Measurements from ENCODE around the gene STX8.

STX8 gene

DNA sequence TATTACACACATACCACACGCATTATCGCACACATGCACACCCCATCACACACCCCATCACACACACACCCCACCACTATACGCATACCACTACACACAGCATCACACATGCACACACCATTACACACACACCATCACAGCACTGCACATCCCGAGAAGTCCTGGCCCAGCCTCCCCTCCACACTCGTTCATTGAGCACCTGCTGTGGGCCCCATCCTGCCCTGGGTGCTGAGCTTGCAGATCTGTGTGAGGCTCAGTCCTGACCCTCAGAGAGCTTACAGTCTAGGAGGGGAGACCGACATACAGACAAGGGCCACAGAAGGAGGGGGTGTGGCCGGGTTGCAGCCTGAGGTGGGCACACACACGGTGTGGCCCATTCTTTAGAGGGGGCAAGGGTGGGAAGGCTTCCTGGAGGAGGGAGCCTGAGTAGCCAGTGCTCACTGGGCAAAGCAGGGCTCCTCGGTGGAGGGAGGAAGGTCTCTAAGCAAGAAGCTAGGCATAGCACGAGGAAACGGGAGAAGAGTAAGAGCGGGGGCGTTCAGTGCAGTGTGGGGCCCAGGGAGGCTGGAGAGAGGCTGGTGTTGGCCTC, 347.7 kb downstream of the STX8 start:
- no peak overlapping the region for H2AFZ ChIP-seq (ENCODE audit: low read depth, low read length)
- H2BK15ac ChIP-seq (ENCODE audit: low read depth, poor library complexity, severe bottlenecking) = no peak overlapping the region
- no peaks in the 10 kb centered on the region for H3K79me1 ChIP-seq (replicated peaks; ENCODE audit: low read length, poor library complexity, severe bottlenecking)
- no peaks in the 10 kb centered on the region for H3K9me3 ChIP-seq (ENCODE audit: control insufficient read depth, low read length)
- H3K4me1 ChIP-seq (ENCODE audit: control insufficient read depth, insufficient read depth, low read depth, low read length) = peaks cover 20% of the 10 kb centered on the region
- H4K91ac ChIP-seq (ENCODE audit: low read length) = no peak overlapping the region
- no peak overlapping the region for H2BK120ac ChIP-seq (ENCODE audit: low read depth, low read length)
- no peak overlapping the region for H3K4ac ChIP-seq (ENCODE audit: low read depth in 1 of 2, low read length in 2 of 2)
- H2BK12ac ChIP-seq (ENCODE audit: low read length in 2 of 2) = peak overlapping the region in 1 of 2 experiments; percentile 7
- 81% methylated on average over 13 of the region's 13 CpGs for WGBS
- peak overlapping the region; percentile 58 for H3K9ac ChIP-seq (ENCODE audit: low read length)
- H3K18ac ChIP-seq (ENCODE audit: low read depth in 1 of 2, low read length in 2 of 2) = peak overlapping the region in 1 of 2 experiments; percentile 55
- H3K4me3 ChIP-seq (ENCODE audit: insufficient read depth in 1 of 2, low read depth in 1 of 2, low read length in 2 of 2) = peak overlapping the region in 1 of 2 experiments; percentile 40
- no peaks in the 10 kb centered on the region for H3K36me3 ChIP-seq (ENCODE audit: control insufficient read depth in 1 of 2, insufficient read depth in 2 of 2, low read depth in 1 of 2, low read length in 2 of 2)
- peak overlapping the region in 1 of 2 experiments; percentile 5 for H3K14ac ChIP-seq (ENCODE audit: low read length in 2 of 2)
- H3K23ac ChIP-seq (ENCODE audit: low read length in 2 of 2) = no peak overlapping the region
- DNase-seq = no peak
- H2AK5ac ChIP-seq (ENCODE audit: low read length, severe bottlenecking) = no peak overlapping the region
- no peak overlapping the region for H3K27ac ChIP-seq (ENCODE audit: low read length, poor library complexity, severe bottlenecking)
- no peak overlapping the region for H2BK5ac ChIP-seq (ENCODE audit: low read depth, low read length, poor library complexity, severe bottlenecking)
- H3K4me2 ChIP-seq (ENCODE audit: low read length, poor library complexity, severe bottlenecking) = no peak overlapping the region
- no peak overlapping the region for H4K8ac ChIP-seq (ENCODE audit: low read length)
- peaks cover 8 to 13% of the 10 kb centered on the region in 2 experiments for H3K27me3 ChIP-seq (ENCODE audit: control insufficient read depth in 1 of 2, insufficient read depth in 1 of 2, low read length in 2 of 2)

GRCh38 chr17:9226794-9227135, 348.9 kb downstream of the STX8 start:
- no peak overlapping the region for H3K4ac ChIP-seq (ENCODE audit: low read depth in 1 of 2, low read length in 2 of 2)
- no peak overlapping the region for H3K4me3 ChIP-seq (ENCODE audit: insufficient read depth in 1 of 2, low read depth in 1 of 2, low read length in 2 of 2)
- no peak overlapping the region for H3K18ac ChIP-seq (ENCODE audit: low read depth in 1 of 2, low read length in 2 of 2)
- no peak overlapping the region for H3K14ac ChIP-seq (ENCODE audit: low read length in 2 of 2)
- no peak overlapping the region for H2BK12ac ChIP-seq (ENCODE audit: low read length in 2 of 2)
- H2AFZ ChIP-seq (ENCODE audit: low read depth, low read length) = no peak overlapping the region
- 60% methylated on average over 14 of the region's 14 CpGs for WGBS
- no peaks in the 10 kb centered on the region for H3K79me1 ChIP-seq (replicated peaks; ENCODE audit: low read length, poor library complexity, severe bottlenecking)
- no peak overlapping the region for H3K9ac ChIP-seq (ENCODE audit: low read length)
- H3K4me1 ChIP-seq (ENCODE audit: control insufficient read depth, insufficient read depth, low read depth, low read length) = peaks cover 12% of the 10 kb centered on the region
- no peak overlapping the region for H3K27ac ChIP-seq (ENCODE audit: low read length, poor library complexity, severe bottlenecking)
- no peak overlapping the region for H2BK5ac ChIP-seq (ENCODE audit: low read depth, low read length, poor library complexity, severe bottlenecking)
- DNase-seq = no peak
- H3K27me3 ChIP-seq (ENCODE audit: control insufficient read depth in 1 of 2, insufficient read depth in 1 of 2, low read length in 2 of 2) = peaks cover 0 to 9% of the 10 kb centered on the region in 2 experiments
- no peak overlapping the region for H4K8ac ChIP-seq (ENCODE audit: low read length)
- no peak overlapping the region for H3K23ac ChIP-seq (ENCODE audit: low read length in 2 of 2)
- H3K36me3 ChIP-seq (ENCODE audit: control insufficient read depth in 1 of 2, insufficient read depth in 2 of 2, low read depth in 1 of 2, low read length in 2 of 2) = no peaks in the 10 kb centered on the region
- no peak overlapping the region for H2BK120ac ChIP-seq (ENCODE audit: low read depth, low read length)
- no peak overlapping the region for H2AK5ac ChIP-seq (ENCODE audit: low read length, severe bottlenecking)
- H3K4me2 ChIP-seq (ENCODE audit: low read length, poor library complexity, severe bottlenecking) = no peak overlapping the region
- no peak overlapping the region for H4K91ac ChIP-seq (ENCODE audit: low read length)
- H2BK15ac ChIP-seq (ENCODE audit: low read depth, poor library complexity, severe bottlenecking) = no peak overlapping the region
- no peaks in the 10 kb centered on the region for H3K9me3 ChIP-seq (ENCODE audit: control insufficient read depth, low read length)

- Histone ChIP-seq H3K23ac (ENCODE audit: low read length in 2 of 2) (no peak overlapping the region), H3K9me3 (ENCODE audit: control insufficient read depth, low read length) (no peaks in the 10 kb centered on the region), H3K4me2 (ENCODE audit: low read length, poor library complexity, severe bottlenecking) (no peak overlapping the region), H3K36me3 (ENCODE audit: control insufficient read depth in 1 of 2, insufficient read depth in 2 of 2, low read depth in 1 of 2, low read length in 2 of 2) (no peaks in the 10 kb centered on the region), H3K14ac (ENCODE audit: low read length in 2 of 2) (no peak overlapping the region), H3K9ac (ENCODE audit: low read length) (no peak overlapping the region), H2BK5ac (ENCODE audit: low read depth, low read length, poor library complexity, severe bottlenecking) (no peak overlapping the region), H3K79me1 (replicated peaks; ENCODE audit: low read length, poor library complexity, severe bottlenecking) (no peaks in the 10 kb centered on the region), H3K18ac (ENCODE audit: low read depth in 1 of 2, low read length in 2 of 2) (no peak overlapping the region), H3K4me1 (ENCODE audit: control insufficient read depth, insufficient read depth, low read depth, low read length) (peaks cover 12% of the 10 kb centered on the region), H4K8ac (ENCODE audit: low read length) (no peak overlapping the region), H3K27ac (ENCODE audit: low read length, poor library complexity, severe bottlenecking) (no peak overlapping the region), H2BK120ac (ENCODE audit: low read depth, low read length) (no peak overlapping the region), H2AFZ (ENCODE audit: low read depth, low read length) (no peak overlapping the region), H2BK15ac (ENCODE audit: low read depth, poor library complexity, severe bottlenecking) (no peak overlapping the region), H3K27me3 (ENCODE audit: control insufficient read depth in 1 of 2, insufficient read depth in 1 of 2, low read length in 2 of 2) (peaks cover 0 to 9% of the 10 kb centered on the region in 2 experiments), H3K4me3 (ENCODE audit: insufficient read depth in 1 of 2, low read depth in 1 of 2, low read length in 2 of 2) (no peak overlapping the region), H2AK5ac (ENCODE audit: low read length, severe bottlenecking) (no peak overlapping the region), H2BK12ac (ENCODE audit: low read length in 2 of 2) (no peak overlapping the region), H3K4ac (ENCODE audit: low read depth in 1 of 2, low read length in 2 of 2) (no peak overlapping the region), H4K91ac (ENCODE audit: low read length) (no peak overlapping the region)
- 89% methylated on average over 32 of the region's 34 CpGs for WGBS
- DNase-seq = no peak
Observed at GRCh38 chr17:9226130-9226793, 349.4 kb downstream of the STX8 start.

- Histone ChIP-seq H3K4me2 (ENCODE audit: low read length, poor library complexity, severe bottlenecking) (no peak overlapping the region), H2BK5ac (ENCODE audit: low read depth, low read length, poor library complexity, severe bottlenecking) (no peak overlapping the region), H3K27ac (ENCODE audit: low read length, poor library complexity, severe bottlenecking) (no peak overlapping the region), H3K79me1 (replicated peaks; ENCODE audit: low read length, poor library complexity, severe bottlenecking) (no peaks in the 10 kb centered on the region), H4K8ac (ENCODE audit: low read length) (no peak overlapping the region), H3K4me1 (ENCODE audit: control insufficient read depth, insufficient read depth, low read depth, low read length) (peaks cover 12% of the 10 kb centered on the region), H4K91ac (ENCODE audit: low read length) (no peak overlapping the region), H3K36me3 (ENCODE audit: control insufficient read depth in 1 of 2, insufficient read depth in 2 of 2, low read depth in 1 of 2, low read length in 2 of 2) (no peaks in the 10 kb centered on the region), H3K4me3 (ENCODE audit: insufficient read depth in 1 of 2, low read depth in 1 of 2, low read length in 2 of 2) (no peak overlapping the region), H2BK12ac (ENCODE audit: low read length in 2 of 2) (no peak overlapping the region), H3K18ac (ENCODE audit: low read depth in 1 of 2, low read length in 2 of 2) (no peak overlapping the region), H3K9ac (ENCODE audit: low read length) (no peak overlapping the region), H2AK5ac (ENCODE audit: low read length, severe bottlenecking) (no peak overlapping the region), H2AFZ (ENCODE audit: low read depth, low read length) (no peak overlapping the region), H3K23ac (ENCODE audit: low read length in 2 of 2) (no peak overlapping the region), H3K4ac (ENCODE audit: low read depth in 1 of 2, low read length in 2 of 2) (no peak overlapping the region), H2BK120ac (ENCODE audit: low read depth, low read length) (no peak overlapping the region), H3K27me3 (ENCODE audit: control insufficient read depth in 1 of 2, insufficient read depth in 1 of 2, low read length in 2 of 2) (peaks cover 0 to 9% of the 10 kb centered on the region in 2 experiments), H2BK15ac (ENCODE audit: low read depth, poor library complexity, severe bottlenecking) (no peak overlapping the region), H3K14ac (ENCODE audit: low read length in 2 of 2) (no peak overlapping the region), H3K9me3 (ENCODE audit: control insufficient read depth, low read length) (no peaks in the 10 kb centered on the region)
- no peak for DNase-seq
- WGBS = 53% methylated on average over 31 of the region's 32 CpGs
Observed at GRCh38 chr17:9225305-9226101, 350.1 kb downstream of the STX8 start.

Data from mesenchymal stem cell (in vitro differentiated cells and primary cell).